Activated T-cell treated with anti-CD3 and anti-CD28 coated beads, Interleukin-2, amount 50 U/mL, for 1 hour (primary cell): ENCODE measurements around the gene ZBTB17.

Experiments
- DNase-seq: peaks from one replicate; pipeline ENCODE4 v3.0.0-alpha.2; 2020

The ZBTB17 gene

GRCh38 chr1:15958793-15959192, 17.1 kb downstream of the ZBTB17 start:
- DNase-seq: no peak

- no peak for DNase-seq
These were observed 17.8 kb downstream of the ZBTB17 start for GRCh38 chr1:15958111-15958510.

GRCh38 chr1:15957221-15958095, 18.4 kb downstream of the ZBTB17 start:
- no peak for DNase-seq

GRCh38 chr1:15956150-15956549, 19.8 kb downstream of the ZBTB17 start:
- DNase-seq: no peak

GRCh38 chr1:15955552-15955951, 20.3 kb downstream of the ZBTB17 start:
- no peak for DNase-seq

- DNase-seq: peak; percentile 4
These were observed 21.6 kb downstream of the ZBTB17 start for GRCh38 chr1:15954316-15954715.

- peak; percentile 11 for DNase-seq
These were observed 22.1 kb downstream of the ZBTB17 start for GRCh38 chr1:15953791-15954241.

GRCh38 chr1:15953294-15953771, 22.6 kb downstream of the ZBTB17 start:
- peak; percentile 16 for DNase-seq

- peak; percentile 22 for DNase-seq
These were observed 23.3 kb downstream of the ZBTB17 start for GRCh38 chr1:15952317-15953258.

GRCh38 chr1:15951341-15952153, 24.4 kb downstream of the ZBTB17 start:
- peak; percentile 50 for DNase-seq

- peak; percentile 77 for DNase-seq
These were observed 25.1 kb downstream of the ZBTB17 start for GRCh38 chr1:15950763-15951295.

GRCh38 chr1:15950302-15950701, 25.6 kb downstream of the ZBTB17 start:
- peak; percentile 42 for DNase-seq

- peak; percentile 84 for DNase-seq
These were observed 26.3 kb downstream of the ZBTB17 start for GRCh38 chr1:15949453-15950245.

GRCh38 chr1:15948595-15949452, 27.1 kb downstream of the ZBTB17 start:
- no peak for DNase-seq

- no peak for DNase-seq
These were observed 27.8 kb downstream of the ZBTB17 start for GRCh38 chr1:15948091-15948591.

- no peak for DNase-seq
These were observed 28.4 kb downstream of the ZBTB17 start for GRCh38 chr1:15947382-15948090.

- no peak for DNase-seq
These were observed 29.1 kb downstream of the ZBTB17 start for GRCh38 chr1:15946571-15947381.

- no peak for DNase-seq
These were observed 30.0 kb downstream of the ZBTB17 start for GRCh38 chr1:15945832-15946448.
